ENCODE measurements around the gene UTP14A. TPM values are rescaled to one million over a fixed set of nuclear protein-coding genes. Genes with fewer than 3 reads are reported as not detected.

UTP14A gene
- total RNA-seq, 1 experiment from 2014 or later, result 48.3 TPM

DNA sequence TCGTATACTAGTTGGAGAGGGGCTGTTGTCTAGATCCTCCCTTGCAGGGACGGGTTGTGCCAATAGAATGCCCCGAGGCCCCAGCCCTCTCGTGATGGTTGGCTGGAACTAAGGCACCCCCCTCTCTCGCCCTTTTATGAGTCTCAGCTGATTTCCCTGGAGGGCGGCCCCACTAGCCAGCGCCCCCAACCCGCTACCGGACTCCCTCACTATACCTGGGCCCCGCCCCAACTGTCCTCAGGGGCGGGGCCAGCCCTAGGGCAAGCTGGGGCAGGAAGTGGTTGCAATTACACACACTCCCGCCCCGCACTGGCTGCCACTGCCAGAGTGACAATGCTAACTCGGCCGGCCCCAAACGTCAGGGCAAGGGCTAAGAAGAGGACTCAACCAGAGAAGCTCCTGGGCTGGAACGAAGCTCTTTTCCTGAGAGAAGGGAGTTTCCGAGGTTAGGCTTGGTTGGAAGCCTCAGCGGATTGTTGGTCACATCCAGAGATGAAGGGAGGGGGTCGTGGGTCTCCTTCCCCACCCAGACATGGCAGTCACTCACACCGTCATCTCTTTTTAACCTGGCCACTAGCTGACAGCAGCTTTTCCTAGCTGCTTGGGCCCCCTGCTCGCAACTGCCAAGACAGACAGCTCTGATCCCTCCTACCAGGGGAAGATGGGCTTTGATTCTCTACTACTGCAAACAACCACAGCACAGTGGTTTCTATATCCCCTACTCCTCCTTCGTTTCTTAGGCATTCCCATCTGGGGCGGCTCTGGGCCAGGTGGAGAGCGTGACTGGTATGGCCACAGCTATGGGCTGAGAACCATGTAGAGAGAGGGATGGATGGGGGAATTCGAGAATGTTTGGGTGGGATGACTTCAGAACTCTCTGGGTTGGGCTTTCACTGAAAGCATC, 55.5 kb downstream of the UTP14A start:
- POLR2A ChIA-PET, result interaction anchor here (0.6 to 1.4 kb wide), 2 partner anchors 13 to 55 kb away, joined by 4 to 5 read pairs; partner anchors contain the start of gene UTP14A

DNA sequence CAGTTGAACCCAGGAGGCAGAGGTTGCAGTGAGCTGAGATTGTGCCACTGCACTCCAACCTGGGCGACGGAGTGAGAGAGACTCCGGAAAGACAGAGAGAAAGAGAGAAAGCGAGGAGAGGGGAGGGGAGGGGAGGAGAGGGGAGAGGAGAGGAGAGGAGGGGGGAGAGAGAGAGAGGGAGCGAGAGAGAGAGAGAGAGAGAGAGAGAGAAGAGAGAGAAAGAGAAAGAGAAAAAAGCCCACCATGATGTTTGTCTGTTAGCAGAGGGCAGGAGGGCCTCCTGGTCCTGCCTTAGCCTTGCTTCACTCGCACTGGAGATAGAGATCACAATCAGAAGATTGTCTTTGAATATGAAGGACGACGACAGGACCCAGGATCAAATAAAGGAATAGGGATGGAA, 57.8 kb downstream of the UTP14A start:
- TF ChIP-seq, protein P1, sequence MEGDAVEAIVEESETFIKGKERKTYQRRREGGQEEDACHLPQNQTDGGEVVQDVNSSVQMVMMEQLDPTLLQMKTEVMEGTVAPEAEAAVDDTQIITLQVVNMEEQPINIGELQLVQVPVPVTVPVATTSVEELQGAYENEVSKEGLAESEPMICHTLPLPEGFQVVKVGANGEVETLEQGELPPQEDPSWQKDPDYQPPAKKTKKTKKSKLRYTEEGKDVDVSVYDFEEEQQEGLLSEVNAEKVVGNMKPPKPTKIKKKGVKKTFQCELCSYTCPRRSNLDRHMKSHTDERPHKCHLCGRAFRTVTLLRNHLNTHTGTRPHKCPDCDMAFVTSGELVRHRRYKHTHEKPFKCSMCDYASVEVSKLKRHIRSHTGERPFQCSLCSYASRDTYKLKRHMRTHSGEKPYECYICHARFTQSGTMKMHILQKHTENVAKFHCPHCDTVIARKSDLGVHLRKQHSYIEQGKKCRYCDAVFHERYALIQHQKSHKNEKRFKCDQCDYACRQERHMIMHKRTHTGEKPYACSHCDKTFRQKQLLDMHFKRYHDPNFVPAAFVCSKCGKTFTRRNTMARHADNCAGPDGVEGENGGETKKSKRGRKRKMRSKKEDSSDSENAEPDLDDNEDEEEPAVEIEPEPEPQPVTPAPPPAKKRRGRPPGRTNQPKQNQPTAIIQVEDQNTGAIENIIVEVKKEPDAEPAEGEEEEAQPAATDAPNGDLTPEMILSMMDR (IDR thresholded peaks at IDR 0.05; ENCODE audit: unreplicated experiment), result no peak
- no peak overlapping the region for H3K27ac Mint-ChIP-seq (ENCODE audit: low read depth, unreplicated experiment)
- H3K36me3 Mint-ChIP-seq (ENCODE audit: insufficient read depth, unreplicated experiment), result no peaks in the 10 kb centered on the region
- no peak overlapping the region for H3K4me3 Mint-ChIP-seq (ENCODE audit: unreplicated experiment)
- H3K9me3 Mint-ChIP-seq (ENCODE audit: unreplicated experiment), result no peaks in the 10 kb centered on the region
- no peak for DNase-seq (ENCODE audit: unreplicated experiment)
- BruUV-seq (replicated peaks), result no TSS peak
- ChIA-PET CTCF (no interaction called here), POLR2A (no interaction called here)
- H3K27me3 Mint-ChIP-seq (ENCODE audit: insufficient read depth, unreplicated experiment), result no peaks in the 10 kb centered on the region
- no peaks in the 10 kb centered on the region for H3K4me1 Mint-ChIP-seq (ENCODE audit: insufficient read depth, unreplicated experiment)
- intact Hi-C loops (cut with micrococcal nuclease), result no loop called here

More for the DNA sequence above, 55.5 kb downstream of the UTP14A start:
- Mint-ChIP-seq H3K27ac (ENCODE audit: low read depth, unreplicated experiment) (no peak overlapping the region), H3K36me3 (ENCODE audit: insufficient read depth, unreplicated experiment) (no peaks in the 10 kb centered on the region), H3K4me1 (ENCODE audit: insufficient read depth, unreplicated experiment) (no peaks in the 10 kb centered on the region), H3K9me3 (ENCODE audit: unreplicated experiment) (no peaks in the 10 kb centered on the region), H3K4me3 (ENCODE audit: unreplicated experiment) (peak overlapping the region; percentile 29), H3K27me3 (ENCODE audit: insufficient read depth, unreplicated experiment) (peaks cover 3% of the 10 kb centered on the region)
- intact Hi-C loops (cut with micrococcal nuclease), result no loop called here
- no TSS peak for BruUV-seq (replicated peaks)
- peak; percentile 58 for DNase-seq (ENCODE audit: unreplicated experiment)
- CTCF ChIA-PET, result interaction anchor here (0.6 to 1.3 kb wide), 6 partner anchors 27 to 323 kb away, joined by 3 to 6 read pairs (median 3); no protein-coding TSS in a partner anchor
- TF ChIP-seq, protein P1 (IDR thresholded peaks at IDR 0.05; ENCODE audit: unreplicated experiment), result no peak

DNA sequence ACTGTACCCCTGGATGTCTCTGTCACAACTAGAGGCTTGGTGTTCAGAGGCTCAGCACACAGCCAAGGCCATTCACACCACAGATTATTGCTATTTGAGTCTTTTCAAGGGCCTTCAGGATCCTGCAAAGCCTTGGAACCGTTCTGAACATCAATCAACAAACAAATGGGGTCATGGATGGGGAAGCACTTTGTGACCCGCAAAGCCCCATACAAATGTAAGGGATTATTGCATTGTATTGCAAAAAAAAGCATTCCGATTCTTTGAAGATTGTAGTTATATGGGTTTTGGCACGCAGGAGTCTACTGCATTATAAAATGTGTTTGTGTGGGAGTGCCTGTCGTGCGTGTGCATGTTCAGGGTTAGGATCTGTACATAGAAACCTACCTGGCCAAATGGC, 59.2 kb downstream of the UTP14A start:
- ChIA-PET POLR2A (no interaction called here), CTCF (no interaction called here)
- no peaks in the 10 kb centered on the region for H3K9me3 Mint-ChIP-seq (ENCODE audit: unreplicated experiment)
- intact Hi-C loops (cut with micrococcal nuclease), result no loop called here
- no peaks in the 10 kb centered on the region for H3K27me3 Mint-ChIP-seq (ENCODE audit: insufficient read depth, unreplicated experiment)
- no peak overlapping the region for H3K27ac Mint-ChIP-seq (ENCODE audit: low read depth, unreplicated experiment)
- BruUV-seq (replicated peaks), result no TSS peak
- H3K36me3 Mint-ChIP-seq (ENCODE audit: insufficient read depth, unreplicated experiment), result no peaks in the 10 kb centered on the region
- H3K4me1 Mint-ChIP-seq (ENCODE audit: insufficient read depth, unreplicated experiment), result no peaks in the 10 kb centered on the region
- H3K4me3 Mint-ChIP-seq (ENCODE audit: unreplicated experiment), result no peak overlapping the region
- TF ChIP-seq, protein P1 (IDR thresholded peaks at IDR 0.05; ENCODE audit: unreplicated experiment), result no peak
- no peak for DNase-seq (ENCODE audit: unreplicated experiment)

DNA sequence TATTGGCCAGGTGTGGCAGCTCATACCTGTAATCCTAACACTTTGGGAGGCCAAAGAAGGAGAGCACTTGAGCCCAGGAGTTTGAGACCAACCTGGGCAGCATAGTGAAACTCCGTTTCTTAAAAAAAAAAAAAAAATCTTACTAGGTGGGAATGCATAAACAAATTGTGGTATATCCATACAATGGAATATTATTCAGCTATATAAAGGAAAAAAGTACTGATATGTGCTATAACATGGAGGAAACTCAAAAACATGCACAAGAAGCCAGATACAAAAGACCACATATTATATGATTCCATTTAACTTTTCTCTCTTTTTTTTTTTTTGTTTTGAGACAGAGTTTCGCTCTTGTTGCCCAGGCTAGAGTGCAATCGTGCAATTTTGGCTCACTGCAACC, 63.0 kb downstream of the UTP14A start:
- no peaks in the 10 kb centered on the region for H3K4me1 Mint-ChIP-seq (ENCODE audit: insufficient read depth, unreplicated experiment)
- H3K9me3 Mint-ChIP-seq (ENCODE audit: unreplicated experiment), result no peaks in the 10 kb centered on the region
- BruUV-seq (replicated peaks), result no TSS peak
- H3K36me3 Mint-ChIP-seq (ENCODE audit: insufficient read depth, unreplicated experiment), result no peaks in the 10 kb centered on the region
- H3K27me3 Mint-ChIP-seq (ENCODE audit: insufficient read depth, unreplicated experiment), result peaks cover 28% of the 10 kb centered on the region
- no peak for DNase-seq (ENCODE audit: unreplicated experiment)
- H3K4me3 Mint-ChIP-seq (ENCODE audit: unreplicated experiment), result no peak overlapping the region
- POLR2A ChIA-PET, result no interaction called here
- TF ChIP-seq, protein P1 (IDR thresholded peaks at IDR 0.05; ENCODE audit: unreplicated experiment), result no peak
- CTCF ChIA-PET, result interaction anchor here (0.6 kb wide), 2 partner anchors 198 to 328 kb away, joined by 3 read pairs; no protein-coding TSS in a partner anchor
- intact Hi-C loops (cut with micrococcal nuclease), result no loop called here
- H3K27ac Mint-ChIP-seq (ENCODE audit: low read depth, unreplicated experiment), result no peak overlapping the region

All from MCF 10A (cell line).